LNCAP (cell line): Measurements from ENCODE around the gene CLEC2A.

Experiments
- CTCF ChIP-seq: fragments of 450-650 bp; IDR thresholded peaks from 2 replicates; pipeline ENCODE4 v1.5.1; 2017; ENCODE audit warnings: mild to moderate bottlenecking

CLEC2A gene

GRCh38 chr12:9864913-9865675, 67.1 kb downstream of the CLEC2A start:
- no peak for TF ChIP-seq CTCF
